HUES6 (cell line): ENCODE measurements around the gene CLPTM1.
"Not testable (repeated sequence)": the region's sequence is repeated elsewhere in the genome, so short reads cannot be mapped to it uniquely, and the experiment has no call there.

Experiments used
- H3K27ac ChIP-seq: 2 replicates; pipeline ENCODE4 v1.7.0; 2013; ENCODE audit warnings: low read depth, mild to moderate bottlenecking, low read length, inconsistent platforms
- H3K27me3 ChIP-seq: 2 replicates; pipeline ENCODE4 v1.6.1; 2013; ENCODE audit warnings: low read length; ENCODE audit not compliant: control insufficient read depth, insufficient read depth
- H3K36me3 ChIP-seq: 2 replicates; pipeline ENCODE4 v1.6.1; 2013; ENCODE audit warnings: low read length; ENCODE audit not compliant: control insufficient read depth, insufficient read depth
- H3K4me1 ChIP-seq: 2 replicates; pipeline ENCODE4 v1.6.1; 2013; ENCODE audit warnings: low read length; ENCODE audit not compliant: control insufficient read depth, insufficient read depth
- H3K4me3 ChIP-seq: 2 replicates; pipeline ENCODE4 v1.5.1; 2013; ENCODE audit warnings: low read depth, low read length
- H3K9ac ChIP-seq: one replicate; pipeline ENCODE4 v1.6.1; 2013; ENCODE audit warnings: mild to moderate bottlenecking, low read length
- H3K9me3 ChIP-seq: 2 replicates; pipeline ENCODE4 v1.6.1; 2013; ENCODE audit warnings: low read depth, low read length; ENCODE audit not compliant: control insufficient read depth, insufficient read depth

The CLPTM1 gene

GRCh38 chr19:44954649-44955504, at the start of gene CLPTM1:
CLPTM1 (plus strand) TSS chr19:44955380; CDS start chr19:44955396, 16 bp downstream.
- Histone ChIP-seq H3K36me3 (peaks cover 2% of the 10 kb centered on the region; the same call in 1 of the 2 replicates), H3K4me3 (peak within 1 kb of the TSS; percentile 97), H3K9me3 (no peaks in the 10 kb centered on the region), H3K27ac (peak within 1 kb of the TSS; percentile 83), H3K4me1 (peaks cover 16% of the 10 kb centered on the region; the same call in 1 of the 2 replicates), H3K9ac (peak within 1 kb of the TSS; percentile 94), H3K27me3 (no peaks in the 10 kb centered on the region)

- Histone ChIP-seq H3K27me3 (no peaks in the 10 kb centered on the region), H3K9ac (peak within 1 kb of the TSS; percentile 92), H3K4me3 (peak within 1 kb of the TSS; percentile 95), H3K9me3 (no peaks in the 10 kb centered on the region), H3K36me3 (peaks cover 51% of the 10 kb centered on the region), H3K27ac (peak within 1 kb of the TSS; percentile 65), H3K4me1 (peaks cover 10% of the 10 kb centered on the region; the same call in 1 of the 2 replicates)
Measured at GRCh38 chr19:44905437-44906160, 49.6 kb upstream of the CLPTM1 start, which contains the start of gene APOE. APOE (plus strand) TSS chr19:44905796; CDS start chr19:44906625, 829 bp downstream.

GRCh38 chr19:44907613-44908012, 47.6 kb upstream of the CLPTM1 start:
- Histone ChIP-seq H3K9me3 (no peaks in the 10 kb centered on the region), H3K4me1 (peaks cover 19% of the 10 kb centered on the region), H3K36me3 (peaks cover 31% of the 10 kb centered on the region), H3K27ac (no peak overlapping the region), H3K9ac (no peak overlapping the region), H3K27me3 (no peaks in the 10 kb centered on the region), H3K4me3 (no peak overlapping the region)

GRCh38 chr19:44908074-44908835, 46.9 kb upstream of the CLPTM1 start:
- Histone ChIP-seq H3K4me1 (peaks cover 23% of the 10 kb centered on the region), H3K27me3 (no peaks in the 10 kb centered on the region), H3K36me3 (peaks cover 27% of the 10 kb centered on the region), H3K9ac (no peak overlapping the region), H3K9me3 (no peaks in the 10 kb centered on the region), H3K4me3 (no peak overlapping the region), H3K27ac (no peak overlapping the region)

GRCh38 chr19:44908836-44909261, 46.3 kb upstream of the CLPTM1 start:
- Histone ChIP-seq H3K9me3 (no peaks in the 10 kb centered on the region), H3K4me3 (no peak overlapping the region), H3K9ac (no peak overlapping the region), H3K27me3 (no peaks in the 10 kb centered on the region), H3K4me1 (peaks cover 27% of the 10 kb centered on the region), H3K27ac (no peak overlapping the region), H3K36me3 (peaks cover 27% of the 10 kb centered on the region)

- Histone ChIP-seq H3K9ac (no peak overlapping the region), H3K9me3 (no peaks in the 10 kb centered on the region), H3K27ac (no peak overlapping the region), H3K27me3 (no peaks in the 10 kb centered on the region), H3K4me3 (no peak overlapping the region), H3K4me1 (peaks cover 29% of the 10 kb centered on the region), H3K36me3 (peaks cover 27% of the 10 kb centered on the region)
Measured at GRCh38 chr19:44909775-44910174, 45.4 kb upstream of the CLPTM1 start.

- not testable (repeated sequence) for H3K27ac ChIP-seq, H3K9me3 ChIP-seq, H3K9ac ChIP-seq, H3K27me3 ChIP-seq, H3K4me3 ChIP-seq
- Histone ChIP-seq H3K4me1 (peaks cover 27% of the 10 kb centered on the region), H3K36me3 (peaks cover 27% of the 10 kb centered on the region)
Measured at GRCh38 chr19:44911896-44912295, 43.3 kb upstream of the CLPTM1 start.

GRCh38 chr19:44912854-44913253, 42.3 kb upstream of the CLPTM1 start:
- H3K27ac ChIP-seq: no peak overlapping the region
- H3K9me3 ChIP-seq: no peaks in the 10 kb centered on the region
- no peak overlapping the region for H3K9ac ChIP-seq

GRCh38 chr19:44913512-44914432, 41.4 kb upstream of the CLPTM1 start:
- not testable (repeated sequence) for H3K27me3 ChIP-seq, H3K9me3 ChIP-seq, H3K27ac ChIP-seq
- peak overlapping the region; percentile 78 for H3K9ac ChIP-seq
- peaks cover 27% of the 10 kb centered on the region for H3K4me1 ChIP-seq
- H3K4me3 ChIP-seq: peak overlapping the region; percentile 74
- peaks cover 12% of the 10 kb centered on the region for H3K36me3 ChIP-seq

More at GRCh38 chr19:44912854-44913253, 42.3 kb upstream of the CLPTM1 start:
- Histone ChIP-seq H3K27me3 (no peaks in the 10 kb centered on the region), H3K36me3 (peaks cover 18% of the 10 kb centered on the region), H3K4me1 (peaks cover 27% of the 10 kb centered on the region), H3K4me3 (no peak overlapping the region)
